Endodermal cell (in vitro differentiated cells): ENCODE data around the gene ESRRA. TPM values are rescaled to one million over a fixed set of nuclear protein-coding genes. Genes with fewer than 3 reads are reported as not detected.

Source experiments
- DNase-seq: peaks from one replicate; pipeline ENCODE4 v3.0.0-alpha.2; 2017
- H3K27ac ChIP-seq: 2 replicates; pipeline ENCODE4 v1.5.1; 2013; ENCODE audit warnings: mild to moderate bottlenecking, low read depth, low read length, moderate library complexity
- H3K27me3 ChIP-seq: 2 replicates; pipeline ENCODE4 v1.6.1; 2013; ENCODE audit warnings: mild to moderate bottlenecking, low read length, moderate library complexity; ENCODE audit not compliant: insufficient read depth, control insufficient read depth, poor library complexity, severe bottlenecking
- H3K36me3 ChIP-seq: 2 replicates; pipeline ENCODE4 v1.7.0; 2013; ENCODE audit warnings: mild to moderate bottlenecking, low read length, moderate library complexity; ENCODE audit not compliant: control insufficient read depth, insufficient read depth
- H3K4me1 ChIP-seq: one replicate; pipeline ENCODE4 v1.7.0; 2013; ENCODE audit warnings: low read length; ENCODE audit not compliant: control insufficient read depth, insufficient read depth
- H3K4me3 ChIP-seq: 2 replicates; pipeline ENCODE4 v1.5.1; 2013; ENCODE audit warnings: mild to moderate bottlenecking, low read length, moderate library complexity
- H3K9ac ChIP-seq: 2 replicates; pipeline ENCODE4 v1.6.1; 2013; ENCODE audit warnings: mild to moderate bottlenecking, low read length, moderate library complexity; ENCODE audit not compliant: poor library complexity, severe bottlenecking; ENCODE audit errors: extremely low read depth
- H3K9me3 ChIP-seq: 2 replicates; pipeline ENCODE4 v1.6.1; 2013; ENCODE audit warnings: mild to moderate bottlenecking, low read length, moderate library complexity; ENCODE audit not compliant: control insufficient read depth
- H3K27ac Mint-ChIP-seq: 2 replicates; pipeline ENCODE4 v1.8.0; 2020; ENCODE audit warnings: mixed read lengths
- H3K27me3 Mint-ChIP-seq: 2 replicates; pipeline ENCODE4 v1.8.0; 2021; ENCODE audit warnings: mild to moderate bottlenecking, mixed read lengths; ENCODE audit not compliant: insufficient read depth
- H3K36me3 Mint-ChIP-seq: 2 replicates; pipeline ENCODE4 v1.8.0; 2020; ENCODE audit warnings: low read depth, mixed read lengths
- H3K4me1 Mint-ChIP-seq: 2 replicates; pipeline ENCODE4 v1.8.0; 2020; ENCODE audit warnings: mixed read lengths
- H3K4me3 Mint-ChIP-seq: 2 replicates; pipeline ENCODE4 v1.8.0; 2020; ENCODE audit warnings: mild to moderate bottlenecking, moderate library complexity, mixed read lengths
- H3K9me3 Mint-ChIP-seq: 2 replicates; pipeline ENCODE4 v1.8.0; 2020; ENCODE audit warnings: mild to moderate bottlenecking, mixed read lengths
- WGBS, 2 experiments: methylation state at CpG; one replicate each; pipeline versions ENCODE4 v1.1.5 to v1.1.7; 2013; ENCODE audit warnings: missing lambda C conversion rate in 2 of 2, mixed read lengths in 1 of 2; ENCODE audit not compliant: insufficient coverage in 1 of 2, insufficient read length in 1 of 2; 5-methylcytosine and 5-hydroxymethylcytosine counted together
- total RNA-seq, 2 donors: library from RNA; stranded (reverse); fragmentation: NEBNext Ultra II Directional in 1 of 2; extraction: Animal tissue kit (Norgen Biotek cat#: 25700) in 1 of 2; gene quantifications; 2 replicates in 1 of 2; 3 replicates in 1 of 2; pipeline ENCODE4 v1.2.1, GENCODE V29; 2021
- TF ChIP-seq, protein P1 (sequence below): fragments of 200-600 bp; sonication (generic); conservative IDR thresholded peaks from 2 replicates; pipeline ENCODE4 v1.5.0; 2021; ENCODE audit warnings: antibody characterized with exemption, mild to moderate bottlenecking

The ESRRA gene
- total RNA-seq, 2 donors from 2014 or later = 22.8 to 34.5 TPM

GRCh38 chr11:64290352-64291261, 14.7 kb upstream of the ESRRA start:
- 60 to 67% methylated on average over 6 to 10 of the region's 10 CpGs for WGBS, 2 experiments
- Mint-ChIP-seq H3K9me3 (no peaks in the 10 kb centered on the region), H3K27me3 (peaks cover 63% of the 10 kb centered on the region), H3K4me3 (peak overlapping the region; percentile 37), H3K36me3 (peaks cover 5% of the 10 kb centered on the region), H3K4me1 (peaks cover 6% of the 10 kb centered on the region), H3K27ac (no peak overlapping the region)
- Histone ChIP-seq H3K27ac (no peak overlapping the region), H3K27me3 (peaks cover 64% of the 10 kb centered on the region), H3K9me3 (no peaks in the 10 kb centered on the region), H3K9ac (no peak overlapping the region), H3K36me3 (no peaks in the 10 kb centered on the region), H3K4me1 (no peaks in the 10 kb centered on the region), H3K4me3 (no peak overlapping the region)
- peak; percentile 65 for DNase-seq
- TF ChIP-seq, protein P1, sequence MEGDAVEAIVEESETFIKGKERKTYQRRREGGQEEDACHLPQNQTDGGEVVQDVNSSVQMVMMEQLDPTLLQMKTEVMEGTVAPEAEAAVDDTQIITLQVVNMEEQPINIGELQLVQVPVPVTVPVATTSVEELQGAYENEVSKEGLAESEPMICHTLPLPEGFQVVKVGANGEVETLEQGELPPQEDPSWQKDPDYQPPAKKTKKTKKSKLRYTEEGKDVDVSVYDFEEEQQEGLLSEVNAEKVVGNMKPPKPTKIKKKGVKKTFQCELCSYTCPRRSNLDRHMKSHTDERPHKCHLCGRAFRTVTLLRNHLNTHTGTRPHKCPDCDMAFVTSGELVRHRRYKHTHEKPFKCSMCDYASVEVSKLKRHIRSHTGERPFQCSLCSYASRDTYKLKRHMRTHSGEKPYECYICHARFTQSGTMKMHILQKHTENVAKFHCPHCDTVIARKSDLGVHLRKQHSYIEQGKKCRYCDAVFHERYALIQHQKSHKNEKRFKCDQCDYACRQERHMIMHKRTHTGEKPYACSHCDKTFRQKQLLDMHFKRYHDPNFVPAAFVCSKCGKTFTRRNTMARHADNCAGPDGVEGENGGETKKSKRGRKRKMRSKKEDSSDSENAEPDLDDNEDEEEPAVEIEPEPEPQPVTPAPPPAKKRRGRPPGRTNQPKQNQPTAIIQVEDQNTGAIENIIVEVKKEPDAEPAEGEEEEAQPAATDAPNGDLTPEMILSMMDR = no peak

DNA sequence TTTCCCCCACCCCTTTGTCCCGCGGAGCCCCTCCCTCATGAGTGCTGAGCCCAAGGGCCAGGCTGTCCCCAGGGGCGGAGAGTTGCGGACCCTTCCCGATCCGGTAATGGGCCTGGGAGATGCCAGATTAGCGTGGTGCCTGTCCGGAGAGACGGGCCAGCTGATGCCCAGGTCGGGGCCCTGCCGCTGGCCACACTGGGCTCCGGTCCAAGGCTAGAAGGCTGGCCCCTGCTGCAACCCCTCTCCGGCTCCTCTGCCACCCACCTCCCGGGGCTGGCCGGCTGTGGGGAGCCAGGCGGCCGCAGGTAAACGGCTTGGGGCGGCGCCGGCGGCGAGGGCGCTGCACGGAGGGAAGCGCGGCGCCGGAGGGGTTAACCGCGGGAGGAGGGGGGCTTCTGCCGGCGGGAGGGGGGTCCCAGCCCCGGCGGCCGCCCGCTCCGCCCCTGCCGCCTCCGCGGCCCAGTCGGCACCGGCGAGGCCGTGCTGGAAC, 14.0 kb upstream of the ESRRA start, which contains the start of gene KCNK4:
KCNK4 (plus strand) TSS at position 41 of the 490 bp plus-strand sequence. CDS start 1,717 bp downstream, outside the sequence.
- H3K27ac Mint-ChIP-seq = no peak within 1 kb of the TSS
- TF ChIP-seq, protein P1 = no peak
- 0 to 7% methylated on average over 10 to 45 of the region's 45 CpGs for WGBS, 2 experiments
- peak; percentile 71 for DNase-seq
- Histone ChIP-seq H3K36me3 (no peaks in the 10 kb centered on the region), H3K27ac (no peak within 1 kb of the TSS), H3K4me3 (no peak within 1 kb of the TSS), H3K27me3 (peaks cover 71% of the 10 kb centered on the region), H3K9ac (no peak within 1 kb of the TSS), H3K9me3 (no peaks in the 10 kb centered on the region), H3K4me1 (no peaks in the 10 kb centered on the region)
- peaks cover 5% of the 10 kb centered on the region for H3K4me1 Mint-ChIP-seq
- peaks cover 5% of the 10 kb centered on the region for H3K36me3 Mint-ChIP-seq
- H3K27me3 Mint-ChIP-seq = peaks cover 70% of the 10 kb centered on the region
- H3K9me3 Mint-ChIP-seq = no peaks in the 10 kb centered on the region
- H3K4me3 Mint-ChIP-seq = peak within 1 kb of the TSS; percentile 37

- Mint-ChIP-seq H3K27me3 (peaks cover 76% of the 10 kb centered on the region), H3K4me1 (peaks cover 3% of the 10 kb centered on the region), H3K27ac (no peak overlapping the region), H3K9me3 (no peaks in the 10 kb centered on the region), H3K36me3 (peaks cover 5% of the 10 kb centered on the region), H3K4me3 (peak overlapping the region; percentile 40)
- Histone ChIP-seq H3K4me3 (no peak overlapping the region), H3K36me3 (no peaks in the 10 kb centered on the region), H3K9me3 (no peaks in the 10 kb centered on the region), H3K4me1 (no peaks in the 10 kb centered on the region), H3K27ac (no peak overlapping the region), H3K9ac (no peak overlapping the region), H3K27me3 (peaks cover 77% of the 10 kb centered on the region)
- 2 to 3% methylated on average over 44 to 96 of the region's 96 CpGs for WGBS, 2 experiments
- TF ChIP-seq, protein P1 = no peak
- DNase-seq = no peak
Observed at GRCh38 chr11:64291752-64292459, 13.4 kb upstream of the ESRRA start.
